Astrocyte (in vitro differentiated cells and primary cell): ENCODE data around the gene CDH23.

ENCODE experiments used
- EZH2 ChIP-seq: IDR thresholded peaks from 2 replicates; pipeline ENCODE4 v1.6.1; 2012; ENCODE audit warnings: mild to moderate bottlenecking, low read length, inconsistent platforms; ENCODE audit not compliant: insufficient read depth
- TF ChIP-seq, protein P1 (sequence below): IDR thresholded peaks from 2 replicates; pipeline ENCODE4 v1.5.1; 2011; ENCODE audit warnings: low read depth, mild to moderate bottlenecking, inconsistent platforms, low read length, moderate library complexity; ENCODE audit not compliant: insufficient read depth

DNA sequence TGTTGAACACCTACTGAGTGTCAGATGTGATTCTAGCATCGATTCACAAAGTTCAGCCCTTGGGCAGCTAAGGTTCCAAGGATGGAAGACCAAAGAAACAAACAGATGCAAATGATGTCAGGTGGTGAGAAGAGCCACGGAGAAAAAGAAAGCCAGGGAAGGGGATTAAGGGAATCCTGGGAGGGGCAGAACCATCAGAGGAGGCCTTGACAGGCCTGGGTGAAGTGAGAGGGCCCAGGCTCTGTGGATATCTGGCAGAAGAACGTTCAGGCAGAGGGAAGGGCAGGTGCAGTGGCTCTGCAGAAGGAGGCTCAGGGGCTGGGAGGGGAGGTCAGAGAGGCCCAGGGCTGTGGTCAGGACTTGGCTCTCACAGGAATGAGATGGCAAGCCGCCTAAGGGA lies 232.4 kb downstream of the CDH23 start:
- TF ChIP-seq, protein P1, sequence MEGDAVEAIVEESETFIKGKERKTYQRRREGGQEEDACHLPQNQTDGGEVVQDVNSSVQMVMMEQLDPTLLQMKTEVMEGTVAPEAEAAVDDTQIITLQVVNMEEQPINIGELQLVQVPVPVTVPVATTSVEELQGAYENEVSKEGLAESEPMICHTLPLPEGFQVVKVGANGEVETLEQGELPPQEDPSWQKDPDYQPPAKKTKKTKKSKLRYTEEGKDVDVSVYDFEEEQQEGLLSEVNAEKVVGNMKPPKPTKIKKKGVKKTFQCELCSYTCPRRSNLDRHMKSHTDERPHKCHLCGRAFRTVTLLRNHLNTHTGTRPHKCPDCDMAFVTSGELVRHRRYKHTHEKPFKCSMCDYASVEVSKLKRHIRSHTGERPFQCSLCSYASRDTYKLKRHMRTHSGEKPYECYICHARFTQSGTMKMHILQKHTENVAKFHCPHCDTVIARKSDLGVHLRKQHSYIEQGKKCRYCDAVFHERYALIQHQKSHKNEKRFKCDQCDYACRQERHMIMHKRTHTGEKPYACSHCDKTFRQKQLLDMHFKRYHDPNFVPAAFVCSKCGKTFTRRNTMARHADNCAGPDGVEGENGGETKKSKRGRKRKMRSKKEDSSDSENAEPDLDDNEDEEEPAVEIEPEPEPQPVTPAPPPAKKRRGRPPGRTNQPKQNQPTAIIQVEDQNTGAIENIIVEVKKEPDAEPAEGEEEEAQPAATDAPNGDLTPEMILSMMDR = no peak
- no peak for TF ChIP-seq EZH2
